GM21825 (cell line): ENCODE results near the gene SPTAN1.
"Not testable (repeated sequence)": the region's sequence is repeated elsewhere in the genome, so short reads cannot be mapped to it uniquely, and the experiment has no call there.

Experiments used
- ATAC-seq: cut with Tn5 transposase; IDR thresholded peaks from one replicate; pipeline ENCODE4 v1.9.1; 2021; ENCODE audit warnings: mild to moderate bottlenecking, moderate library complexity; ENCODE audit not compliant: unreplicated experiment

The SPTAN1 gene

DNA sequence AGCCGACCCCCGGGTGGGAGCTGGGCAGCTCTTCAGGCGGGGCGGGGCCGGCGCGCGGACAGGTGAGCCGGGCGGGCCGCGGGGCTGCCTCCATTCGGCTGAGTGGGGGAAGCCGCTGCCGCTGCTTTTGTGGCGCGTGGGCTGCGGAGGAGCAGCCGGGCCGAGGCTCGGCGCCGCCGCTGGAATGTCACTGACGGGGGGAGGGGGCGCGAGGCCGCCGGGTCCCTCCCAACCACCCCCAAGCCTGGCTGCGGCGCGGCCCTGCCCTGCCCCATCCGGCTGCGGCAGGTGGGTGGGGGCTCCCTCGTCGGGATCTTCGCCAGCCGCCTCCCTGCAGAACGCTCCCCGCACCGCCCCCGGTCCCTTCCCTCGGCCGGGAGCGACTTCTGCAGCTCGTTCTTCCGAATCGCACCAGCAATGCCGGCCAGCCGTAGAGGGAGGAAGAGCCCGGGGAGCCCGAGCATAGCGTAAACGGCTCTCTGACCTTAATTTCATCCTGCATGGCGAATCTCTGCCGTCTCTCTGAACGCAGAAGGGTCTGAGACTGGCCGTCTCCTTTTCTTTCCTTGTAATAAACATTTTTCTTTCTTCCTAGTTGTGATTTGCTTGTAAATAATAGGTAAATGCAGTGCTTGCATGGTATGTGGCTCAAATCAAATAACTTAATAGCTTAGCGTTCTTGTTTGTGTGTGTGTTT, 505 bp downstream of the SPTAN1 start:
- peak; percentile 34 for ATAC-seq

DNA sequence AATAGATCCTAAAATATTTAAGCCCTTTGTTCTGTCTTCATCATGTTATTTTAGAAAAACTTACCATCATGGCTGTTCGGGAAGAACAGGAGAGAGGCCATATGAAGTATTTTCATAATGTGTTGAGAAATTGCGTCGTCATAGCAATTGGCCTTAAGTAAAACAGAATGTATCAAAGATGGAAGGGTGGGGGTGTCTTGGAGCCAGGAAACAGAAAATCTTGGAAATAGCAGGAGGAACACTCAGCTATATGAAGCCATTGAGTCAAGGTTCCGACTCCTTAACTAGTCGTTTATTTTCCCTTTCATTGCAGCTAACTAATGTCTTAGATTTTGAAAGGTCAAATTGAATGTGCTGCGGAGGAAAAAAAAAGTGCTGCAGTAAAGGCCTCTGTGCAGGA, 1.3 kb downstream of the SPTAN1 start:
- no peak for ATAC-seq

DNA sequence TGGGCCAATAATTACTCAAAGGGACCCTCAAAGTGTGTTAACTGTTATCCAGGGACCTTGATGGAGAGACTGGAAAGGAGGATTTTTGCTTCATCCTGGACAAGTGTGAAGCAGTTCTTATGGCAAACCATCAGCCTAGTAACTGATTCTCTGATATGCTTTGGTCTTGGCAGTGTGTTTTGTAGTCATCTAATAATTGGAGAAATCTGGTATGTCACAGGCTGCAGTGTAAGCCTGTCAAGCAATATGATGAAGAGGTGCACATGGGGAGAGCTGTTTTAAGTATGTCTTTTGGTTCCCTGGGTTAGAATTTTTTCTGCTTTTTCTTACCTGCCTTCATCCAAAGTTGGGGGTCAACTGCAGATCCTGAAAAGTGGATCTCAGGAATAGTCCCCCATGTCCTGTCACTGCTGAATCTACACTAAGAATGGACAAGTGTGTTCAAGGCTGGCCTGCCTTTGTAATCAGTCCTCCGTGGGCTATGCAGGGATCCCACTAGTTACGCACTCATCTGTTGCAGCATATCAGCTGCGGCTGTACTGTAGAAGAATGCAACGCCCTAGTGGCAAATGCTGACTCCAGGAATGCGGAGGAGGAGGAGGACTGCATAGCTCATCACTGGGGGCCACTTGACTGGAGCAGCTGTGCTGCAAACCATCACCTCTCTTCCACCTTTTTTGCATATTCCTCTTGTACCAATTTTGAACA, 1.9 kb downstream of the SPTAN1 start:
- ATAC-seq, result no peak

DNA sequence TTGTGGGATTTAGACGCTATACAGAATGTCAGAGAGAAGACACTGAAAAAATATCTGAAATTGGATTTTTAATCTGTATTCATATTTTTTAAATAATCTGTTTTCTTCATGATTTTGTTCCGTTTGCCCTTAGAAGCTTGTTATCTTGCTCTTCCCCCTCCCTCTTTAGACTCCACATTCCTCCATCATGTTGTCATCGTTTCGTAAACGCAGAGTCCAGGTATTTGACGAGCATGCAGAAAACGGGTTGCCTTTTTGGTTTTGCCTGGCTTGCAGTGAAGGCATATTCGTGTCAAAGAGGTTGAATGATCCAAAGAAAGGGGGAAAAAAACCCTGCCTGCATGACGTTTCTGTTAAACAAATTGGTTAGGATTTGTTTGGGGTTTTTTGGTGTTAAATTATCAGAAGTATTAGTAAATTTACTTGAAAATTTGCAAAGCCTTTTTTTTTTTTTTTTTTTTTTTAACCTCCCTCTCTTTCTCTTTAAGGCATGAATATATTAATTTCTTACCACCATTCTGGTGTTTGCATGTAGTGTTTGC, 2.9 kb downstream of the SPTAN1 start:
- no peak for ATAC-seq

DNA sequence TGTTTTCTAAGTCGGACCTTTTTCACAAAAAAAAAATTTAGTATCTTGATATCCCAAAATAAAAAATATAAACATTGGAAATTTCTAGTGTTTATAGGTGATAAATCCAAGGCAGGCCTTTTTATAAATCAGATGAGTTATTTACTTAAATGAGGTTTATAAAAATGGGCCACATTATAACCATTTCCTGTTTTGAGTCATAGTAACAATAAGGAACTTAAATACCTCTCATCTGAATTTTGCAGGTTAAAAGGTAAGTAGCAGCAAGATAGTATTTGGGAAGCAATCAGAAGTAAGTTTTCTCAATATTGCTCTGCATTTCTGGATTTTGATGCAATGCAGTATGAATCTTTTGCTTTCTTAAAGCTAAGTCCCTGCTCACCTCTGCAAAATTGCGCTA, 3.9 kb downstream of the SPTAN1 start:
- no peak for ATAC-seq

DNA sequence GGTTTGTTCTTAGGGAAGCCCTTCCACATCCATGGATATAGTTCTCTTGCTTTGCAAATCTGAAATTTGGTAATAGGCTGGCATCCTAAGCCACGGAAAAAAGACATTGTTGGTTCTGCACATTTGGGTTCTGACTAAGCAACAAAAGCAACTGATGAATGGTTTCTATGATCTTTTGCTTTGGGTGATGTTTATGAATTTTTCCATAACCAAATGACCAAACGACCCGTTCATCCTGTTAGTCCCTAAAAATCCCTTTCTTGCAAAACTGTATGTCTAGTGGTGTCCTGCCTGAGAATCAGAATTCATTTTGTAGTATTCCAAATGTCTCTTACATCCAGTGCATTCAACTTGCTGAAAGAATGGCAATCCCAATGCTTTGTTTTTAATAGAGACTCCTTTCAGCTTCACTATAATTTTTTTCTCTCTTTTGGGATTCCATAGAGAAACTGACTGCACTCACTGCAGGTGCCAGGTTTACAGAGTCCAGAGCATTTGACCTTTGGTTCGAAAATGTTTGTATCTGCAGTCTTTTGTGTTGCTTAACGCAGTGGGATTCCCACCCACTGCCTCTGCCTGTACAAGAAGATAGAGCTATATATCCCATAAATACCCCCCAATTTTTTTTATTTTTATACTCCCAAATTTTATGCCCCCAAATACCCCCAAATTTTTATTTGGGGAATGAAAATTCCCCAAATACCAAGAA, 4.7 kb downstream of the SPTAN1 start:
- no peak for ATAC-seq

DNA sequence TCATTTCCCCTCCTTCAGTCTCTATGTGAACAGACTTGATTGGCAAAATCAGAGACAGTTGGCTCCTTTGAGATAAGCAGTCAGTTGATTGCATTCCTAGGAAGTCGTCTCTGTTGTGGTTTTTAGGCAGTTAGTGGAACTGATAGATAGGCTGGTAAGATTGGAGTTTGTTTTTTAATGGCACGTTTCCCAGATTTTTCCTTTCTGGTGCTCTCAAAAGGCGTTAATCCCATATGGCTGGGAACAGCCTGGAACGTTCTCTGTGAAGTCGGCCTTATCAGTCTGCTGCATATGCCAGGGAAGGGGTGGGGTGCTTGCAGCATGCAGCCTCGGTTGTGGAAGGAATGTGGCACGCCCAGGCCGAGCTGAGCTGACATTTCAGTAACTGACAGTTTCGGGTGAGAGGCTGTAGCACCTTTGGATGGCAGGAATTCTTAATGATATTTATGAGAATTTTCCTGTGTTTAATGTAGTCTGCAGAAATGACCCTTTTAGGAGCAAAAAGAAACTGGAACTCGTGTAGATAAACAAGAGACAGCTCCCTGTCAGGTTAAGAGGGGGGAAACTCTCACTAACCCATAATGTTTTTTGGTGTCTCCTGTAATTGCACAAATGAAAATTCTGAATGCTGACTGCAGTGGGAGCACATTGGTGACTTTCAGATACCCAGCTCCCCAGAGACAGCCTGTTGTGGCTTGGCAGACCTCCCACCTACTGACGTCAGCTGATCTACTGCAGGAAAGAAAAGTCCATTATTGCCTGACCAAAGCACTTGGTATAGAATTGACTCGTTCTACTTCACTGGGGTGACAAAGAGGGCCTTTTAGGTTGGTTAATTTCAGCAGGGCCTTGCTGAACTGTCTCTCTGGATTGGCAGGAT, 6.3 kb downstream of the SPTAN1 start:
- ATAC-seq, result peak; percentile 75

DNA sequence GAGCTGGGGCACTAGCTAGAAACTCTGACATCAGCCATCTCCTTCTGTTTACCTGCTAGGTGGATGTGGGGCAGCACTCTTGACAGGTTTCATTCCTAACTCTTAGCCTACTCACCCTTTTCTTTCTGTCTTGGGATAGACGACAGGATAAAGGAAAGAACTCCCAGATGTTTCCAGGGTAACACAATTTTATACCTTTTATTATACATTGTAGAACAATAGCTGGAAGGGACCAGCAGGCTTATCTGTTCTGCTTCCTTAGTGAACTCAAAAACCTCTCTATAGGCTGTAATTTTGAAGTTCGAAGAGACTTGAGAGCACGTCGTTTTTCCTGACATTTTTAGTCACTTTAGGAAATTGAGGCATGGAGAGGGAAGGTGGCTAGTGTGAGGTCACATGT, 13.2 kb downstream of the SPTAN1 start:
- no peak for ATAC-seq

DNA sequence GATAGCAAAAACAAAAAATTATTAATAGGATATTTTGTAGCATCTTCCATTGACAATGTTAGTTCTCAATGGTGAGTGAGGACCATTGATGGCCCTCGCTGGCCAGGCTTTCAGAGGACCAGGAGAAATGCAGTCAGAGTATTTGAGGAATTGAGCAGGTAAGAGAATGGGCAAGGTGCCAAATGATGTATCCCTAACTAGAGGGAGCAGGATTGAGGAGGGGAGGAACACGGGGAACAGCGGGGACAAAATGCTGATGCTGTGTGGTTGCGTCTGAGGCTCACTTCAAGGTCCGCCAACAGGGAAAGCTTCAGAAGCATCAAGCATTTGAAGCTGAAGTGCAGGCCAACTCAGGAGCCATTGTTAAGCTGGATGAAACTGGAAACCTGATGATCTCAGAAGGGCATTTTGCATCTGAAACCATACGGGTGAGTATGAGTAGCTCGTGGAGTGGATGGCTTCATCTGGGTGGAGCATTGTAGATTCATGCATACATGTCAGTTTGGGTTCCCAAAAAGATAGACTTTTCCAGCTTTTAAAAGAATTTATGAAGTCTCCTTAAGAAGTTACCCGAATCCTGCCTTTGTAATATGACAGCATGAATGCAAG, 16.2 kb downstream of the SPTAN1 start:
- no peak for ATAC-seq

DNA sequence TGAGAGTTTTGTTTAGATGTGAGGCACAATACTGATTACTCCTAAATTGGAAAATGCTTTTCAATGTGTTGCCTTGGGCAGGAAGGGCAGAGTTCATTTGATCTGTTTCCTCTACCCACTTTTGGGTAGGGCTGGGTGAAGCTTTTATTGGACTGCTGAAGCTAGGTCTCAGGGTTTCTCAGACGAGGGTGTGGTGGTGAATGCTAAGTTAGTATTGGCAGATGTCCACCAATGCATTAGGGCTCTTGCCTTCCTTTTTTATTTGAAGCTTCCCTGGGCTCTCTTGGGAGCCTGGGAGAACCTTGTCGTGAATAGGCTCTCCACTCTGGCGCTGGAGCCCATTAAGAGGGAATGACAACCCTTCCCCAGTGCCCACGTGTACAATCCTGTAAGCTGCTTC, 23.1 kb downstream of the SPTAN1 start:
- ATAC-seq, result no peak

DNA sequence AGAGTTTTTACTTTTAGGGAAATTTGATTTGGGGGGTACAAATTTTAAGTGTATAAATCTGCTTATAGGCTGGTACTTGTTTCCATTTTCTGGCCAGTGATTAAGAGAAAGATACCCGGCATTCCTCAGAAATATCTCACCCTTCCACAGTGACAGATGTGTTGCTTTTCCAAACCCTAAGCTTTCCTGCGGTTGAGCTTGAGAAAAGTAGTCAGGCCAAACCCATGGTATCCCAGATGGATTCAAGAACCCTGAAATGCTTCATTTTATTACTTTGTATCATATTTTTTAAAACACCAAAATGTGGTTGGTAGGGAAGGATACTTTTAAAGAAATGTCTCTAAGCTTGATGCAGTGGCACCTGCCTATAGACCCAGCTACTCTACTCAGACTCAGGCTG, 23.5 kb downstream of the SPTAN1 start:
- no peak for ATAC-seq

DNA sequence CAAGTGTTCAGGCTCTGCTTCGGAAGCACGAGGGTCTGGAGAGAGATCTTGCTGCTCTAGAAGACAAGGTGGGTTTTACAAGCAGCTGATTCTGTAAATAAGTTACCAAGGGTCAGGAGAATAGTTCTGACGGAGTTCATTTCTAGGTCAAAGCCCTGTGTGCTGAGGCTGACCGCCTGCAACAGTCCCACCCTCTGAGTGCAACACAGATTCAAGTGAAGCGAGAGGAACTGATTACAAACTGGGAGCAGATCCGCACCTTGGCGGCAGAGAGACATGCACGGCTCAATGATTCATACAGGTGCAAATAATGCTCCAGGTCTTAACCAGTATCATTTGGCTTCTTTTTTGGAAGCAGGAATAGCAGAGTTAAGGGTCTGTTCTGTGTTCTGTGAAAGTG, 24.8 kb downstream of the SPTAN1 start:
- no peak for ATAC-seq

DNA sequence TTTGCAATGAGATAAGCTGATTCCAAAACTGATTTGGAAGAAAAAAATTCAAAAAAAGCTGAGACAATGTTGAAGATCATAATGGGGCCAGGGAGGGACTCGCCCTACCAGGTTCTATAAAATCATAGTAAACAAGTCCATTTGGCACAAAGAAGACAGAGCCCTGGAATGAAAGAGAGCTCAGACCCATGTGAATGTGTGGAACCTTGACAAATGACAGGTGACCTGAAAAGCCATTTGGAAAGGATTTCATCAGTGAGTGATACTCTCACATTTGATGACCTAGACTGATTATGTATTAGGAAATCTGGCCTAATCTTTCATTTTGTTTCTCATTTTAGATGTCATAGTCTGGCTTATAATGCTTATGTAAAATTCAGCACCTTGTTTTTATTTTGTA, 26.8 kb downstream of the SPTAN1 start:
- ATAC-seq, result no peak

DNA sequence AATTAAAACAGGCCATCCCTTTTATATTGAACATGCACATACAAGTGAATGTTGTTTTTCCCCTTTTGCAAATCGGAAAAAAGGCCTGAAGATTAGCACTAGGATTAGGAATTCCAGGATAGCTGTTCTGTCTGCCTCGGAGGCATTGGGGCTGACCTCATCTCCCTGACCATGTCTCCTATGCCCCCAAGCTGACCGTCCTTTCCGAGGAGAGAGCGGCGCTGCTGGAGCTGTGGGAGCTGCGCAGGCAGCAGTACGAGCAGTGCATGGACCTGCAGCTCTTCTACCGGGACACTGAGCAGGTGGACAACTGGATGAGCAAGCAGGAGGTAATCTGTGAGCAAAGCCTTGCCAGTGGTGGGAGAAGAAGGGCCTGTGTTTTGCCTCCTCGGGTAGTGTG, 28.3 kb downstream of the SPTAN1 start:
- ATAC-seq, result no peak

DNA sequence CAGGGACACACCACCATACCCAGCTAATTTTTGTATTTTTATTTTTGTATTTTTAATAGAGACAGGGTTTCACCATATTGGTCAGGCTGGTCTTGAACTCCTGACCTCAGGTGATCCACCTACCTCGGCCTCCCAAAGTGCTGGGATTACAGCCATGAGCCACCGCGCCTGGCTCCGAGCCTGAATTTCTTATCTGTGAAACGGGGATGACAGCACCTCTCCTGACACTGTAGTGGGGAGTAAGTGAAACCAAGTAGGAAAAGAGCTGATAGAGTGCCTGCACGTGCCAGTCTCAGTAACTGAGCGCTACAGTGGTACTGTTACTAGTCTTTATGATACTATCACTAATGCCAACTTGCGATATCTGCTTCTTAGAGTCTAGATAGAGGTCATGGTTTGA, 32.8 kb downstream of the SPTAN1 start:
- not testable (repeated sequence) for ATAC-seq

DNA sequence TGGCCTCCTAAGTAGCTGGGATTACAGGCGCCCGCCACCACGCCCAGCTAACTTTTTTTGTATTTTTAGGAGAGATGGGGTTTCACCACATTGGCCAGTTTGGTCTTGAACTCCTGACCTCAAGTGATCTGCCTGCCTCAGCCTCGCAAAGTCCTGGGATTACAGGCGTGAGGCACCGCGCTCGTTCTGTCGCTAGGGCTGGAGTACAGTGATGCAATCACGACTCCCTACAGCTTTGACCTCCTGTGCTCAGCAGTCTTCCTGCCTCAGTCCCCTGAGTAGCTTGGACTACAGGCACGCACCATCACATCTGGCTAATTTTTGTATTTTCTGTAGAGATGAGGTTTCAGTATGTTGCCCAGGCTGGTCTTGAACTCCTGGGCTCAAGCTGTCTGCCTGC, 34.5 kb downstream of the SPTAN1 start:
- not testable (repeated sequence) for ATAC-seq

DNA sequence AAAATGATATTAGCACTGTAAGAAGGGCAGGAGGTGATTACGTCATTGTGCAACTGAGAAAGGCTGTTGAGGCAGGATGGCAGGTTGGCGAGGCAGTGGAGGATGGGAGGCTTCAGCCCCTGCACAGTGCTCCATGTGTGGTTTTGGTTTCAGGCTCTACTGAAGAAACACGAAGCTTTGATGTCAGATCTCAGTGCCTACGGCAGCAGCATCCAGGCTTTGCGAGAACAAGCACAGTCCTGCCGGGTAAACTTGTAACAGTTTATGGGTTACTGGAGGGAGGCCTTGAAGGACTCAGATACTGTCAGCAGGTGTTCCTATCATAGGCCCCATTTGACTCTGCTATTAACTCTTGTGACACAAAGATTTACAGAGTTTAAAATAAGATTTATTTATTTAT, 35.1 kb downstream of the SPTAN1 start:
- ATAC-seq, result no peak

DNA sequence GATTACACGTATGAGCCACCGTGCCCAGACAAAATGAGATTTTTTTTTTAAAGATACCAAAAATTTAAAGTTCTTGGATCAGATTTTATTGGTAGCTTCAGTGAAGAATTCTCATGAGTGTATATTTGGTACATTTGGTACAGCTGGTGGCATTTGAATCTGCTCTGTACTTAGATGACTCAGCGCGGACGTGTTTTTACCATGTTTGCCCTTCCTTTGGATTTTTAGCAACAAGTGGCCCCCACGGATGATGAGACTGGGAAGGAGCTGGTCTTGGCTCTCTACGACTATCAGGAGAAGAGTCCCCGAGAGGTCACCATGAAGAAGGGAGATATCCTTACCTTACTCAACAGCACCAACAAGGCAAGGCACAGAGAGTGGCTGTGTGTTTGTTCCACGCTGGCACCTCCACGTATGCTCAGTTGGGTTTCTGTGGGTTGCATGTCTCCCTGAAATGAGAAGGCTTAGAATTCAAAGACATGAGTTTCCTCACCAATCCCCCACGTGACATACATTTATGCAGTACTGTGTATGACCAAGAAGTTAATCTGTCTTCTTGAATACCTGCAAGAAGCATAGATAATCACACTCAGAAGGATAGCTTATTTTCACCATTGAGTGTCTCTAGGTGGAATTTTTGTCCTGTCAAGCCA, 36.3 kb downstream of the SPTAN1 start:
- no peak for ATAC-seq

DNA sequence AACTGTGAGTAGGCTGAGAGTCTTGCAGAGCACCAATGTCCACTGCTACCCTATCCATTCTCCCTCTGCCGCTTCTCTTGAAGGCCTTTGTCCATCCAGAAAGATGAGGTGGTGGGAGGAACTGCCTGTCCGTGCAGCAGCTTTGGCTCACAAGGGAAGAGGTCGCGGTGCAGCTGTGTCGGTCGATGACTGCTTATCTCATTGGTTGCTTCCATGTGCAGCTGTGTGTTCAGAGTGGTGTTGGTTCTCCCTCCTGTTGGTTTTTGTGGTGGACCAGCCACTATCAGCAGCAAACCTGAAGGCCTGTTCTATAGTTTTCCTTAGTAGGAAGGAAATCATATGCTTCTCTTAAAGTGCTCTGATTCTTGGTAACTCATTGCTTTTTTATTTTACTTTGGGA, 40.7 kb downstream of the SPTAN1 start:
- no peak for ATAC-seq

DNA sequence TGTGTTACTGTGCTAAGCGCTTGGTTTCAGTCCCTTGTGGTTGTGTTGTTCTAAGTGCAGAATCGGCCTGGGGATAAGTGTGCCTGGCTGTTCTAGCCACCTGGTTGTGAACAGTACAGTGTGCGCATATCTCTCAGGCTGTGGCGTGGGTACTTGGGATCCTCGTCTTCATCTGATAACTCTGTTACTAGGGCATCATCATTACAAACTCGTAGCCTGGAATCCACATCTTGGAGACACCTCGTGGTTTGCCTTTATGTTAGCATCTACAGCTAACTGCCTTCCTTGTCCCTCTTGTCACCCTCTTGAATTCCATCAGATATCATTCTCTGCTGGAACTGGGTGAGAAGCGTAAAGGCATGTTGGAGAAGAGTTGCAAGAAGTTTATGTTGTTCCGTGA, 41.5 kb downstream of the SPTAN1 start:
- ATAC-seq, result no peak
